HepG2 (cell line): ENCODE measurements around the gene TGFA. TPM values are rescaled to one million over a fixed set of nuclear protein-coding genes. Genes with fewer than 3 reads are reported as not detected.
A peak's percentile ranks its signal among the peaks of the same experiment; 100 is the strongest.

Source experiments
- CREBL2 ChIP-seq: sonication (generic); formaldehyde crosslinking; IDR thresholded peaks from 2 replicates; pipeline ENCODE4 v1.8.1; 2023; ENCODE audit warnings: missing genetic modification reagents, mild to moderate bottlenecking, borderline replicate concordance
- CTCF ChIP-seq: sonication (generic); formaldehyde crosslinking; IDR thresholded peaks from 2 replicates; pipeline ENCODE4 v1.5.0; 2020; ENCODE audit warnings: mild to moderate bottlenecking, missing genetic modification reagents, moderate library complexity
- EHMT2 ChIP-seq: fragments of 200-600 bp; sonication (generic); IDR thresholded peaks from 2 replicates; pipeline ENCODE4 v1.7.0; 2017; ENCODE audit warnings: antibody characterized with exemption, low read depth, low read length, borderline replicate concordance
- GMEB2 ChIP-seq: IDR thresholded peaks from 2 replicates; pipeline ENCODE4 v1.6.1; 2016; ENCODE audit warnings: missing biosample characterization, missing genetic modification reagents, low read depth
- MLX ChIP-seq: IDR thresholded peaks from 2 replicates; pipeline ENCODE4 v1.6.1; 2016
- NR3C1 ChIP-seq: sonication (generic); formaldehyde crosslinking; IDR thresholded peaks from 2 replicates; pipeline ENCODE4 v1.4.0; 2020; ENCODE audit warnings: missing genetic modification reagents
- RXRA ChIP-seq: sonication (generic); formaldehyde crosslinking; IDR thresholded peaks from 2 replicates; pipeline ENCODE4 v1.5.1; 2020; ENCODE audit warnings: missing genetic modification reagents
- THAP9 ChIP-seq: sonication (generic); formaldehyde crosslinking; IDR thresholded peaks from 2 replicates; pipeline ENCODE4; 2020; ENCODE audit warnings: missing genetic modification reagents, mild to moderate bottlenecking, borderline replicate concordance
- THRA ChIP-seq: sonication (generic); formaldehyde crosslinking; IDR thresholded peaks from 2 replicates; pipeline ENCODE4 v1.4.0; 2020; ENCODE audit warnings: missing genetic modification reagents, borderline replicate concordance
- ZNF101 ChIP-seq: sonication (generic); formaldehyde crosslinking; IDR thresholded peaks from 2 replicates; pipeline ENCODE4 v1.4.0; 2020; ENCODE audit warnings: mild to moderate bottlenecking, low read depth, missing genetic modification reagents, borderline replicate concordance
- ZNF235 ChIP-seq: sonication (generic); formaldehyde crosslinking; IDR thresholded peaks from 2 replicates; pipeline ENCODE4 v1.8.1; 2023; ENCODE audit warnings: mild to moderate bottlenecking, missing genetic modification reagents, borderline replicate concordance
- ZNF280D ChIP-seq: sonication (generic); formaldehyde crosslinking; IDR thresholded peaks from 2 replicates; pipeline ENCODE4 v1.5.1; 2020; ENCODE audit warnings: mild to moderate bottlenecking, missing genetic modification reagents
- ZNF333 ChIP-seq: sonication (generic); formaldehyde crosslinking; IDR thresholded peaks from 2 replicates; pipeline ENCODE4 v1.4.0; 2020; ENCODE audit warnings: mild to moderate bottlenecking, missing genetic modification reagents, borderline replicate concordance
- ZNF496 ChIP-seq: sonication (generic); formaldehyde crosslinking; IDR thresholded peaks from 2 replicates; pipeline ENCODE4 v1.8.1; 2023; ENCODE audit warnings: mild to moderate bottlenecking, moderate library complexity, missing genetic modification reagents; ENCODE audit not compliant: insufficient replicate concordance
- ZNF547 ChIP-seq: sonication (generic); formaldehyde crosslinking; IDR thresholded peaks from 2 replicates; pipeline ENCODE4 v1.5.1; 2020; ENCODE audit warnings: mild to moderate bottlenecking, missing genetic modification reagents
- polyA plus RNA-seq, 8 experiments: library from polyadenylated mRNA; depleted of rRNA in 3 of 8; stranded (reverse) in 7 of 8; unstranded in 1 of 8; fragments of >200 nt; fragmentation: Illumina TruSeq in 4 of 8; extraction: Trizol in 4 of 8; gene quantifications; 2 replicates each; pipeline versions ENCODE4 v1.2.1 to v1.2.3, GENCODE V29; 2011 to 2016; ENCODE audit warnings: low read depth in 4 of 8, missing spikeins in 1 of 8, mixed read lengths in 1 of 8; ENCODE audit not compliant: insufficient read depth in 1 of 8
- total RNA-seq, 5 experiments: library from RNA; depleted of rRNA; stranded (reverse); fragments of >200 nt; fragmentation: Illumina TruSeq; extraction: Trizol; gene quantifications; 2 replicates each; pipeline ENCODE4 v1.2.3, GENCODE V29; 2016; ENCODE audit warnings: low read depth in 1 of 5

TGFA gene
- total and polyA plus RNA-seq, 2 of the 13 experiments (the other 11 are each of a cell fraction or from before 2014, with no cell fraction given), result 7.8 to 15.3 TPM

GRCh38 chr2:70553584-70554337, at the start of gene TGFA (continued):
- no peak for TF ChIP-seq EHMT2
- TF ChIP-seq ZNF547 (CRISPR knock-in tag), result peak; percentile 88
- no peak for TF ChIP-seq ZNF235 (CRISPR knock-in tag)
- peak; percentile 32; the same call in 1 of the 2 replicates for TF ChIP-seq RXRA
- peak; percentile 90 for TF ChIP-seq CTCF (CRISPR knock-in tag)
- no peak for TF ChIP-seq ZNF333 (CRISPR knock-in tag)
- no peak for TF ChIP-seq MLX (CRISPR knock-in tag)
- 0 out of 2 replicates have a peak, but pooled peaks have one; percentile 54 for TF ChIP-seq THAP9 (CRISPR knock-in tag)
- TF ChIP-seq ZNF496 (CRISPR knock-in tag), result no peak
- TF ChIP-seq NR3C1 (CRISPR knock-in tag), result no peak
- peak; percentile 27; the same call in 1 of the 2 replicates for TF ChIP-seq GMEB2
- no peak for TF ChIP-seq ZNF280D (CRISPR knock-in tag)
- no peak for TF ChIP-seq ZNF101 (CRISPR knock-in tag)
- TF ChIP-seq CREBL2 (CRISPR knock-in tag), result no peak
- TF ChIP-seq THRA, result peak; percentile 10; the same call in 1 of the 2 replicates
